CD8-positive, alpha-beta memory T cell (primary cell): Measurements from ENCODE around the gene MTSS2. TPM values are rescaled to one million over a fixed set of nuclear protein-coding genes. Genes with fewer than 3 reads are reported as not detected.

Experiments used
- CTCF ChIA-PET: fragments of 350-600 bp; sonication (Branson Sonifier 250); formaldehyde crosslinking; loops from one replicate; lab custom pipeline; 2021; ENCODE audit warnings: antibody characterized with exemption; lab: Charles Lee
- POLR2A ChIA-PET: fragments of 350-600 bp; sonication (Branson Sonifier 250); formaldehyde crosslinking; loops from one replicate; lab custom pipeline; 2021; ENCODE audit warnings: antibody characterized with exemption; lab: Charles Lee
- DNase-seq, 5 donors: peaks; one replicate each; pipeline versions ENCODE4 v3.0.0 to v3.0.0-alpha.2; 2020 to 2022; ENCODE audit warnings: mixed read lengths in 1 of 5
- H3K27ac ChIP-seq: one replicate; pipeline ENCODE4 v1.7.0; 2013; ENCODE audit warnings: low read depth, mild to moderate bottlenecking, low read length, moderate library complexity
- H3K27me3 ChIP-seq: 2 replicates; pipeline ENCODE4 v1.7.0; 2013; ENCODE audit warnings: low read length, mild to moderate bottlenecking; ENCODE audit not compliant: insufficient read depth, poor library complexity, severe bottlenecking
- H3K36me3 ChIP-seq: 2 replicates; pipeline ENCODE4 v1.7.0; 2013; ENCODE audit warnings: mild to moderate bottlenecking, low read length, moderate library complexity; ENCODE audit not compliant: insufficient read depth
- H3K4me1 ChIP-seq: 2 replicates; pipeline ENCODE4 v1.7.0; 2013; ENCODE audit warnings: mild to moderate bottlenecking, low read length, moderate library complexity; ENCODE audit not compliant: insufficient read depth
- H3K4me3 ChIP-seq: 2 replicates; pipeline ENCODE4 v1.7.0; 2013; ENCODE audit warnings: mild to moderate bottlenecking, low read length
- H3K9me3 ChIP-seq: 2 replicates; pipeline ENCODE4 v1.7.0; 2013; ENCODE audit warnings: mild to moderate bottlenecking, low read length
- H3K27ac Mint-ChIP-seq, 8 donors: one replicate each; pipeline ENCODE4 v1.8.0; 2020 to 2021; ENCODE audit warnings: mixed read lengths in 8 of 8, mild to moderate bottlenecking in 6 of 8, inconsistent platforms in 3 of 8, moderate library complexity in 3 of 8
- H3K27me3 Mint-ChIP-seq, 2 donors: one replicate each; pipeline ENCODE4 v1.8.0; 2020 to 2021; ENCODE audit warnings: mixed read lengths in 2 of 2, mild to moderate bottlenecking in 1 of 2, moderate library complexity in 1 of 2
- H3K36me3 Mint-ChIP-seq, 3 donors: one replicate each; pipeline ENCODE4 v1.8.0; 2020 to 2021; ENCODE audit warnings: mixed read lengths in 3 of 3, inconsistent platforms in 1 of 3, mild to moderate bottlenecking in 1 of 3
- H3K4me1 Mint-ChIP-seq, 3 donors: one replicate each; pipeline ENCODE4 v1.8.0; 2020 to 2021; ENCODE audit warnings: mixed read lengths in 3 of 3, inconsistent platforms in 1 of 3, mild to moderate bottlenecking in 1 of 3
- H3K4me3 Mint-ChIP-seq, 7 donors: one replicate each; pipeline ENCODE4 v1.8.0; 2020 to 2021; ENCODE audit warnings: mixed read lengths in 7 of 7, mild to moderate bottlenecking in 6 of 7, moderate library complexity in 4 of 7, inconsistent platforms in 2 of 7
- H3K9me3 Mint-ChIP-seq, 5 donors: one replicate each; pipeline ENCODE4 v1.8.0; 2020 to 2022; ENCODE audit warnings: mixed read lengths in 5 of 5, mild to moderate bottlenecking in 3 of 5, moderate library complexity in 2 of 5, inconsistent platforms in 1 of 5
- polyA plus RNA-seq: library from polyadenylated mRNA; unstranded; fragments of 300-500 nt; fragmentation: Illumina TruSeq; gene quantifications from one replicate; pipeline ENCODE4 v1.2.3, GENCODE V29; 2021
- total RNA-seq, 2 experiments: library from RNA; stranded (reverse); gene quantifications; one replicate each; pipeline ENCODE4 v1.2.3, GENCODE V29; 2021

The MTSS2 gene
- total RNA-seq = 1 to 10 TPM; 2.2 to 3.0 TPM
- polyA plus RNA-seq = not detected

- H3K36me3 Mint-ChIP-seq = peaks cover 0 to 1% (median 0%) of the 10 kb centered on the region in 3 donors
Measured at GRCh38 chr16:70685938-70686375, at the start of gene MTSS2. TSS of gene MTSS2 (minus strand) at chr16:70686053. CDS start at chr16:70685791, 262 bp downstream.

GRCh38 chr16:70735141-70735979, 49.5 kb upstream of the MTSS2 start:
- no peaks in the 10 kb centered on the region for H3K27me3 ChIP-seq
- peaks cover 27 to 41% (median 32%) of the 10 kb centered on the region in 3 donors for H3K4me1 Mint-ChIP-seq
- peaks cover 0 to 34% (median 16%) of the 10 kb centered on the region in 3 donors for H3K36me3 Mint-ChIP-seq
- H3K27me3 Mint-ChIP-seq = no peaks in the 10 kb centered on the region
- no peaks in the 10 kb centered on the region for H3K9me3 ChIP-seq
- peaks cover 8% of the 10 kb centered on the region for H3K36me3 ChIP-seq
- peaks cover 27% of the 10 kb centered on the region for H3K4me1 ChIP-seq
- no peaks in the 10 kb centered on the region for H3K9me3 Mint-ChIP-seq
- CTCF ChIA-PET = interaction anchor here (1.5 kb wide), 1 partner anchor 36 kb away, joined by 5 read pairs; no protein-coding TSS in a partner anchor
- DNase-seq = peak in 1 of 5 donors; percentile 18
- peak overlapping the region in 6 of 8 donors; percentile 15 to 99 (median 71) for H3K27ac Mint-ChIP-seq
- no peak overlapping the region for H3K4me3 ChIP-seq
- no peak overlapping the region for H3K27ac ChIP-seq
- POLR2A ChIA-PET = no interaction called here
- H3K4me3 Mint-ChIP-seq = no peak overlapping the region

More at GRCh38 chr16:70685938-70686375, at the start of gene MTSS2:
- peak in 1 of 5 donors; percentile 45 for DNase-seq
- POLR2A ChIA-PET = interaction anchor here (0.6 kb wide), 1 partner anchor 85 kb away, joined by 3 read pairs; no protein-coding TSS in a partner anchor
- H3K36me3 ChIP-seq = no peaks in the 10 kb centered on the region
- H3K4me3 ChIP-seq = no peak within 1 kb of the TSS
- H3K4me1 ChIP-seq = no peaks in the 10 kb centered on the region
- H3K27me3 ChIP-seq = peaks cover 7% of the 10 kb centered on the region
- no peaks in the 10 kb centered on the region for H3K9me3 ChIP-seq
- H3K27ac ChIP-seq = no peak within 1 kb of the TSS
- Mint-ChIP-seq H3K4me3 (peak within 1 kb of the TSS in 6 of 7 donors; percentile 59 to 83 (median 66)), H3K4me1 (peaks cover 3 to 10% (median 6%) of the 10 kb centered on the region in 3 donors), H3K9me3 (no peaks in the 10 kb centered on the region), H3K27ac (peak within 1 kb of the TSS in 1 of 8 donors; percentile 42), H3K27me3 (peaks cover 10 to 12% of the 10 kb centered on the region in 2 donors)
- CTCF ChIA-PET = no interaction called here

GRCh38 chr16:70734522-70735095, 48.8 kb upstream of the MTSS2 start:
- Histone ChIP-seq H3K9me3 (no peaks in the 10 kb centered on the region), H3K27me3 (no peaks in the 10 kb centered on the region), H3K27ac (no peak overlapping the region), H3K4me1 (peaks cover 27% of the 10 kb centered on the region), H3K36me3 (peaks cover 8% of the 10 kb centered on the region), H3K4me3 (no peak overlapping the region)
- no peaks in the 10 kb centered on the region for H3K27me3 Mint-ChIP-seq
- peaks cover 27 to 40% (median 32%) of the 10 kb centered on the region in 3 donors for H3K4me1 Mint-ChIP-seq
- H3K4me3 Mint-ChIP-seq = peak overlapping the region in 1 of 7 donors; percentile 54
- H3K9me3 Mint-ChIP-seq = no peaks in the 10 kb centered on the region
- peak overlapping the region in 4 of 8 donors; percentile 15 to 83 (median 68) for H3K27ac Mint-ChIP-seq
- peaks cover 0 to 40% (median 23%) of the 10 kb centered on the region in 3 donors for H3K36me3 Mint-ChIP-seq
- no peak for DNase-seq
- CTCF ChIA-PET = interaction anchor here (1.5 kb wide), 1 partner anchor 37 kb away, joined by 5 read pairs; no protein-coding TSS in a partner anchor
- POLR2A ChIA-PET = no interaction called here

- Histone ChIP-seq H3K27me3 (no peaks in the 10 kb centered on the region), H3K9me3 (no peaks in the 10 kb centered on the region), H3K4me3 (no peak overlapping the region), H3K36me3 (peaks cover 8% of the 10 kb centered on the region), H3K27ac (no peak overlapping the region), H3K4me1 (peaks cover 4% of the 10 kb centered on the region)
- no peaks in the 10 kb centered on the region for H3K27me3 Mint-ChIP-seq
- H3K36me3 Mint-ChIP-seq = peaks cover 0 to 63% (median 26%) of the 10 kb centered on the region in 3 donors
- ChIA-PET POLR2A (no interaction called here), CTCF (interaction anchor here (1.2 kb wide), 1 partner anchor 28 kb away, joined by 3 read pairs; no protein-coding TSS in a partner anchor)
- H3K27ac Mint-ChIP-seq = peak overlapping the region in 2 of 8 donors; percentile 10 to 13
- no peaks in the 10 kb centered on the region for H3K9me3 Mint-ChIP-seq
- H3K4me1 Mint-ChIP-seq = peaks cover under 1 to 3% (median 2%) of the 10 kb centered on the region in 3 donors
- H3K4me3 Mint-ChIP-seq = no peak overlapping the region
- no peak for DNase-seq
Measured at GRCh38 chr16:70730944-70731343, 45.1 kb upstream of the MTSS2 start.

GRCh38 chr16:70730031-70730430, 44.2 kb upstream of the MTSS2 start:
- no peak overlapping the region for H3K4me3 ChIP-seq
- H3K27ac Mint-ChIP-seq = peak overlapping the region in 2 of 8 donors; percentile 25 to 63
- no peaks in the 10 kb centered on the region for H3K27me3 ChIP-seq
- no peaks in the 10 kb centered on the region for H3K27me3 Mint-ChIP-seq
- peaks cover 8% of the 10 kb centered on the region for H3K36me3 ChIP-seq
- no peak overlapping the region for H3K4me3 Mint-ChIP-seq
- no peaks in the 10 kb centered on the region for H3K9me3 Mint-ChIP-seq
- no peak overlapping the region for H3K27ac ChIP-seq
- ChIA-PET POLR2A (no interaction called here), CTCF (interaction anchor here (1.2 kb wide), 1 partner anchor 27 kb away, joined by 3 read pairs; no protein-coding TSS in a partner anchor)
- H3K9me3 ChIP-seq = no peaks in the 10 kb centered on the region
- H3K36me3 Mint-ChIP-seq = peaks cover 0 to 69% (median 27%) of the 10 kb centered on the region in 3 donors
- peaks cover 0 to 3% (median 2%) of the 10 kb centered on the region in 3 donors for H3K4me1 Mint-ChIP-seq
- no peaks in the 10 kb centered on the region for H3K4me1 ChIP-seq
- DNase-seq = no peak

GRCh38 chr16:70729292-70729691, 43.4 kb upstream of the MTSS2 start:
- no peak overlapping the region for H3K27ac ChIP-seq
- H3K27me3 ChIP-seq = no peaks in the 10 kb centered on the region
- peaks cover 8% of the 10 kb centered on the region for H3K36me3 ChIP-seq
- no peaks in the 10 kb centered on the region for H3K9me3 ChIP-seq
- Mint-ChIP-seq H3K36me3 (peaks cover 0 to 69% (median 22%) of the 10 kb centered on the region in 3 donors), H3K4me1 (no peaks in the 10 kb centered on the region), H3K27ac (no peak overlapping the region), H3K9me3 (no peaks in the 10 kb centered on the region), H3K27me3 (no peaks in the 10 kb centered on the region), H3K4me3 (no peak overlapping the region)
- H3K4me3 ChIP-seq = no peak overlapping the region
- DNase-seq = no peak
- ChIA-PET POLR2A (no interaction called here), CTCF (interaction anchor here (1.1 to 1.2 kb wide), 2 partner anchors 41 to 75 kb away, joined by 3 read pairs; no protein-coding TSS in a partner anchor)
- H3K4me1 ChIP-seq = no peaks in the 10 kb centered on the region

- CTCF ChIA-PET = interaction anchor here (1.2 kb wide), 1 partner anchor 42 kb away, joined by 3 read pairs; no protein-coding TSS in a partner anchor
- H3K4me1 ChIP-seq = no peaks in the 10 kb centered on the region
- no peak overlapping the region for H3K27ac ChIP-seq
- H3K36me3 Mint-ChIP-seq = peaks cover 2 to 74% (median 22%) of the 10 kb centered on the region in 3 donors
- no peaks in the 10 kb centered on the region for H3K27me3 ChIP-seq
- H3K4me3 Mint-ChIP-seq = no peak overlapping the region
- peak overlapping the region in 1 of 8 donors; percentile 38 for H3K27ac Mint-ChIP-seq
- H3K9me3 Mint-ChIP-seq = no peaks in the 10 kb centered on the region
- no peak overlapping the region for H3K4me3 ChIP-seq
- no peak for DNase-seq
- H3K27me3 Mint-ChIP-seq = no peaks in the 10 kb centered on the region
- no peaks in the 10 kb centered on the region for H3K4me1 Mint-ChIP-seq
- peaks cover 8% of the 10 kb centered on the region for H3K36me3 ChIP-seq
- H3K9me3 ChIP-seq = no peaks in the 10 kb centered on the region
- POLR2A ChIA-PET = interaction anchor here (1.1 kb wide), 1 partner anchor 9 kb away, joined by 3 read pairs; no protein-coding TSS in a partner anchor
Measured at GRCh38 chr16:70728150-70728549, 42.3 kb upstream of the MTSS2 start.
